A673 (cell line): ENCODE measurements around the gene TEX26. TPM values are rescaled to one million over a fixed set of nuclear protein-coding genes. Genes with fewer than 3 reads are reported as not detected.
A peak's percentile ranks its signal among the peaks of the same experiment; 100 is the strongest.

Source experiments
- BruUV-seq: library from RNA; stranded (reverse); fragments of 400-500 nt; replicated peaks from 2 replicates; lab custom pipeline; 2021; lab: Mats Ljungman, UMichigan
- CTCF ChIA-PET: fragments of 300-600 bp; sonication (Branson Sonifier 250); formaldehyde crosslinking; loops from one replicate; lab custom pipeline; 2022; ENCODE audit warnings: antibody characterized with exemption; lab: Charles Lee
- POLR2A ChIA-PET: fragments of 300-600 bp; sonication (Branson Sonifier 250); formaldehyde crosslinking; loops from one replicate; lab custom pipeline; 2022; ENCODE audit warnings: antibody characterized with exemption; ENCODE audit not compliant: low non-redundant PET; lab: Charles Lee
- DNase-seq: peaks from one replicate; pipeline ENCODE4 v3.0.0-alpha.2; 2015; ENCODE audit warnings: low spot score
- H3K27ac ChIP-seq: fragments of 200-600 bp; sonication (generic); 2 replicates; pipeline ENCODE4 v1.5.1; 2016; ENCODE audit warnings: mixed run types, low read depth, mild to moderate bottlenecking, mixed read lengths, antibody characterized with exemption, low read length; ENCODE audit not compliant: poor library complexity, severe bottlenecking
- H3K27me3 ChIP-seq: fragments of 200-600 bp; sonication (generic); replicated peaks from 2 replicates; pipeline ENCODE4 v1.6.1; 2017; ENCODE audit warnings: mixed run types, low read depth, mild to moderate bottlenecking, mixed read lengths, antibody characterized with exemption, low read length; ENCODE audit not compliant: insufficient read depth, poor library complexity
- H3K36me3 ChIP-seq: fragments of 200-600 bp; sonication (generic); 2 replicates; pipeline ENCODE4 v1.6.1; 2016; ENCODE audit warnings: mixed run types, mild to moderate bottlenecking, mixed read lengths, antibody characterized with exemption, low read length; ENCODE audit not compliant: insufficient read depth, poor library complexity, severe bottlenecking
- H3K4me1 ChIP-seq: fragments of 200-600 bp; sonication (generic); 2 replicates; pipeline ENCODE4 v1.6.1; 2017; ENCODE audit warnings: mixed run types, mild to moderate bottlenecking, mixed read lengths, antibody characterized with exemption, low read length; ENCODE audit not compliant: insufficient read depth, poor library complexity, severe bottlenecking
- H3K4me3 ChIP-seq: fragments of 200-600 bp; sonication (generic); 2 replicates; pipeline ENCODE4 v1.5.1; 2016; ENCODE audit warnings: low read depth, mixed run types, mild to moderate bottlenecking, mixed read lengths, low read length; ENCODE audit not compliant: poor library complexity, severe bottlenecking
- H3K9me3 ChIP-seq: fragments of 200-600 bp; sonication (generic); 2 replicates; pipeline ENCODE4 v1.6.1; 2016; ENCODE audit warnings: mixed run types, low read depth, mild to moderate bottlenecking, mixed read lengths, antibody characterized with exemption, low read length; ENCODE audit not compliant: poor library complexity, severe bottlenecking
- CTCF ChIP-seq: fragments of 300-800, 200-600 bp; sonication (generic); conservative IDR thresholded peaks from 2 replicates; pipeline ENCODE4 v1.5.1; 2017; ENCODE audit warnings: low read depth, mild to moderate bottlenecking, antibody characterized with exemption, low read length, moderate library complexity, mixed read lengths
- EZH2 ChIP-seq: fragments of 200-600 bp; sonication (generic); IDR thresholded peaks from 2 replicates; pipeline ENCODE4 v1.6.1; 2017; ENCODE audit warnings: borderline replicate concordance, low read depth, mild to moderate bottlenecking, mixed read lengths, antibody characterized with exemption, low read length; ENCODE audit not compliant: poor library complexity, severe bottlenecking
- intact Hi-C: fragments of 100-400 bp; cut with micrococcal nuclease; formaldehyde crosslinking; loops from one replicate; pipeline ENCODE4 v1.10.0; 2022; ENCODE audit not compliant: unreplicated experiment
- total RNA-seq: library from RNA; stranded (reverse); gene quantifications from 2 replicates; pipeline ENCODE4 v1.2.3, GENCODE V29; 2021

TEX26 gene
- total RNA-seq, 1 experiment from 2014 or later = not detected

GRCh38 chr13:31020996-31021395 is 88.5 kb downstream of the TEX26 start:
- peaks cover 38% of the 10 kb centered on the region for H3K4me1 ChIP-seq
- ChIA-PET POLR2A (no interaction called here), CTCF (no interaction called here)
- no TSS peak for BruUV-seq
- H3K27me3 ChIP-seq = no peaks in the 10 kb centered on the region
- no peaks in the 10 kb centered on the region for H3K36me3 ChIP-seq
- H3K9me3 ChIP-seq = peaks cover 3% of the 10 kb centered on the region
- no peak for DNase-seq
- peak overlapping the region; percentile 99 for H3K27ac ChIP-seq
- TF ChIP-seq EZH2 = no peak
- TF ChIP-seq CTCF = no peak
- intact Hi-C loops = no loop called here
- no peak overlapping the region for H3K4me3 ChIP-seq

GRCh38 chr13:31022288-31022895 is 89.9 kb downstream of the TEX26 start:
- Histone ChIP-seq H3K27ac (peak overlapping the region; percentile 99), H3K4me1 (peaks cover 38% of the 10 kb centered on the region), H3K36me3 (no peaks in the 10 kb centered on the region), H3K27me3 (no peaks in the 10 kb centered on the region), H3K9me3 (peaks cover 3% of the 10 kb centered on the region), H3K4me3 (peak overlapping the region; percentile 10)
- BruUV-seq = no TSS peak
- TF ChIP-seq CTCF (no peak), EZH2 (no peak)
- ChIA-PET POLR2A (interaction anchor here (0.6 kb wide), 1 partner anchor 118 kb away, joined by 8 read pairs; no protein-coding TSS in a partner anchor), CTCF (interaction anchor here (0.6 to 1.8 kb wide), 3 partner anchors 22 to 449 kb away, joined by 3 to 12 read pairs (median 12); no protein-coding TSS in a partner anchor)
- intact Hi-C loops = no loop called here
- DNase-seq = peak; percentile 89

GRCh38 chr13:31022928-31023530 is 90.6 kb downstream of the TEX26 start:
- no peaks in the 10 kb centered on the region for H3K36me3 ChIP-seq
- peaks cover 1% of the 10 kb centered on the region for H3K9me3 ChIP-seq
- H3K4me3 ChIP-seq = peak overlapping the region; percentile 10
- H3K27ac ChIP-seq = peak overlapping the region; percentile 99
- no peak for DNase-seq
- BruUV-seq = TSS peak; percentile 76
- peaks cover 38% of the 10 kb centered on the region for H3K4me1 ChIP-seq
- ChIA-PET CTCF (interaction anchor here (0.5 to 1.8 kb wide), 3 partner anchors 22 to 281 kb away, joined by 3 to 12 read pairs (median 6); no protein-coding TSS in a partner anchor), POLR2A (interaction anchor here (0.8 kb wide), 1 partner anchor 12 kb away, joined by 4 read pairs; no protein-coding TSS in a partner anchor)
- no peaks in the 10 kb centered on the region for H3K27me3 ChIP-seq
- TF ChIP-seq EZH2 (no peak), CTCF (no peak)
- intact Hi-C loops = no loop called here

Other genes starting within 250 kb of the TEX26 start
- not detected in 2 replicates for gene ALOX5AP, start 197.1 kb upstream of the TEX26 start, total RNA-seq
- gene MEDAG, start 26.4 kb upstream of the TEX26 start, total RNA-seq = not detected in 2 replicates
- 271 and 315 TPM in 2 replicates for gene HSPH1, start 229.2 kb downstream of the TEX26 start, total RNA-seq